ENCODE results near the gene NTRK2.

GRCh38 chr9:84949971-84950370 lies 280.4 kb downstream of the NTRK2 start:
- no peak for TF ChIP-seq CTCF (IDR thresholded peaks at IDR 0.05)
- no peak for TF ChIP-seq POLR2AphosphoS5 (IDR thresholded peaks at IDR 0.05)

Data from upper lobe of left lung (tissue), 4 donors.